B cell (primary cell): ENCODE measurements around the gene PRMT5. TPM values are rescaled to one million over a fixed set of nuclear protein-coding genes. Genes with fewer than 3 reads are reported as not detected.

Experiments
- ATAC-seq: fragments of 200-7000 bp; cut with Tn5 transposase; one replicate; pipeline ENCODE4 v1.10.0; 2021; ENCODE audit warnings: low read depth, mild to moderate bottlenecking, moderate number of reproducible peaks, moderate library complexity
- CTCF ChIA-PET: fragments of 350-600 bp; sonication (Branson Sonifier 250); formaldehyde crosslinking; loops from one replicate; lab custom pipeline; 2021; ENCODE audit warnings: antibody characterized with exemption, inconsistent platforms; lab: Charles Lee
- POLR2A ChIA-PET: fragments of 350-600 bp; sonication (Branson Sonifier 250); formaldehyde crosslinking; loops from one replicate; lab custom pipeline; 2021; ENCODE audit warnings: antibody characterized with exemption; lab: Charles Lee
- DNase-seq: peaks from one replicate; pipeline ENCODE4 v3.0.0; 2013
- H2AFZ ChIP-seq: 2 replicates; pipeline ENCODE4 v1.6.1; 2012; ENCODE audit warnings: mild to moderate bottlenecking, low read depth, low read length; ENCODE audit not compliant: insufficient read depth, poor library complexity, severe bottlenecking
- H3K27ac ChIP-seq, 2 donors: 1 replicate in 1 of 2; 2 replicates in 1 of 2; pipeline ENCODE4 v1.5.1; 2012 to 2013; ENCODE audit warnings: low read length in 2 of 2, mild to moderate bottlenecking in 2 of 2, moderate library complexity in 1 of 2
- H3K27me3 ChIP-seq, 4 experiments: fragments of 200-600 bp in 1 of 4; sonication (generic) in 1 of 4; replicated peaks in 1 of 4; 1 replicate in 2 of 4; 2 replicates in 2 of 4; pipeline versions ENCODE4 v1.6.1 to v1.7.0; 2013 to 2016; ENCODE audit warnings: low read length in 3 of 4, mild to moderate bottlenecking in 2 of 4, mixed read lengths in 1 of 4, moderate library complexity in 1 of 4; ENCODE audit not compliant: insufficient read depth in 4 of 4, control insufficient read depth in 3 of 4; ENCODE audit errors: control extremely low read depth in 1 of 4
- H3K36me3 ChIP-seq, 2 experiments: replicated peaks in 1 of 2; 1 replicate in 1 of 2; 2 replicates in 1 of 2; pipeline versions ENCODE4 v1.6.1 to v1.7.1; 2013; ENCODE audit warnings: low read length in 1 of 2; ENCODE audit not compliant: insufficient read depth in 2 of 2, control insufficient read depth in 1 of 2; ENCODE audit errors: control extremely low read depth in 1 of 2, extremely low read depth in 1 of 2
- H3K4me1 ChIP-seq, 2 donors: fragments of 200-600 bp in 1 of 2; sonication (generic) in 1 of 2; 1 replicate in 1 of 2; 2 replicates in 1 of 2; pipeline versions ENCODE4 v1.5.1 to v1.6.1; 2013 to 2017; ENCODE audit warnings: low read length in 2 of 2; ENCODE audit not compliant: control insufficient read depth in 2 of 2, insufficient read depth in 2 of 2
- H3K4me2 ChIP-seq: replicated peaks from 2 replicates; pipeline ENCODE3; 2012; ENCODE audit warnings: mild to moderate bottlenecking, low read depth, low read length; ENCODE audit not compliant: poor library complexity, severe bottlenecking
- H3K4me3 ChIP-seq, 5 experiments: fragments of 200-600 bp in 1 of 5; sonication (generic) in 1 of 5; 1 replicate in 3 of 5; 2 replicates in 2 of 5; pipeline versions ENCODE4 v1.5.1 to v1.7.0; 2011 to 2016; ENCODE audit warnings: low read length in 4 of 5, mild to moderate bottlenecking in 4 of 5, low read depth in 2 of 5, control low read depth in 1 of 5, moderate library complexity in 1 of 5; ENCODE audit not compliant: insufficient read depth in 1 of 5; ENCODE audit errors: control extremely low read depth in 1 of 5, extremely low read depth in 1 of 5
- H3K79me2 ChIP-seq: fragments of 200-600 bp; sonication (generic); one replicate; pipeline ENCODE4 v1.6.0; 2016; ENCODE audit warnings: low read length; ENCODE audit not compliant: control insufficient read depth, insufficient read depth
- H3K9ac ChIP-seq: fragments of 200-600 bp; sonication (generic); 2 replicates; pipeline ENCODE4 v1.6.1; 2017; ENCODE audit warnings: mild to moderate bottlenecking, low read length, moderate library complexity
- H3K9me3 ChIP-seq, 3 donors: one replicate each; pipeline versions ENCODE4 v1.6.1 to v1.7.1; 2013; ENCODE audit warnings: low read length in 2 of 3; ENCODE audit not compliant: control insufficient read depth in 2 of 3, insufficient read depth in 1 of 3; ENCODE audit errors: control extremely low read depth in 1 of 3
- H4K20me1 ChIP-seq: 2 replicates; pipeline ENCODE4 v1.6.0; 2012; ENCODE audit warnings: mild to moderate bottlenecking, low read length; ENCODE audit not compliant: insufficient read depth, control insufficient read depth, poor library complexity, severe bottlenecking
- H3K27ac Mint-ChIP-seq: one replicate; pipeline ENCODE4 v1.8.0; 2021; ENCODE audit warnings: mixed read lengths
- H3K27me3 Mint-ChIP-seq: one replicate; pipeline ENCODE4 v1.8.0; 2021; ENCODE audit warnings: mixed read lengths
- H3K4me1 Mint-ChIP-seq: one replicate; pipeline ENCODE4 v1.8.0; 2021; ENCODE audit warnings: mixed read lengths
- H3K4me3 Mint-ChIP-seq: one replicate; pipeline ENCODE4 v1.8.0; 2021; ENCODE audit warnings: mixed read lengths
- H3K9me3 Mint-ChIP-seq: one replicate; pipeline ENCODE4 v1.8.0; 2022; ENCODE audit warnings: mixed read lengths; ENCODE audit not compliant: insufficient read depth
- EZH2 ChIP-seq: IDR thresholded peaks from 2 replicates; pipeline ENCODE4 v1.6.1; 2012; ENCODE audit warnings: borderline replicate concordance, low read depth, mild to moderate bottlenecking, moderate library complexity, low read length; ENCODE audit not compliant: insufficient read depth, poor library complexity, severe bottlenecking
- WGBS: methylation state at CpG from one replicate; pipeline ENCODE4 v1.1.5; 2013; ENCODE audit warnings: missing lambda C conversion rate; ENCODE audit not compliant: insufficient coverage; 5-methylcytosine and 5-hydroxymethylcytosine counted together
- intact Hi-C: fragments of 100-400 bp; cut with micrococcal nuclease; formaldehyde crosslinking; loops from one replicate; pipeline ENCODE4 v1.10.0; 2022
- polyA plus RNA-seq: library from polyadenylated mRNA; depleted of rRNA; stranded (reverse); fragments of >200 nt; gene quantifications from 2 replicates; pipeline ENCODE4 v1.2.3, GENCODE V29; 2012
- total RNA-seq, 2 donors: library from RNA; stranded (reverse); fragments of 120-200 nt in 1 of 2; gene quantifications; 1 replicate in 1 of 2; 2 replicates in 1 of 2; pipeline versions ENCODE4 v1.2.3 to v1.2.4, GENCODE V29; 2013 to 2022
- TF ChIP-seq, protein P1 (sequence below): fragments of 200-600 bp; IDR thresholded peaks from one replicate; pipeline ENCODE4 v1.8.0; 2022; ENCODE audit warnings: antibody characterized with exemption, mild to moderate bottlenecking

Gene PRMT5
- total and polyA plus RNA-seq, 2 donors (not counting 1 experiment from before 2014, with no cell fraction given): 38.8 to 50.4 TPM

DNA sequence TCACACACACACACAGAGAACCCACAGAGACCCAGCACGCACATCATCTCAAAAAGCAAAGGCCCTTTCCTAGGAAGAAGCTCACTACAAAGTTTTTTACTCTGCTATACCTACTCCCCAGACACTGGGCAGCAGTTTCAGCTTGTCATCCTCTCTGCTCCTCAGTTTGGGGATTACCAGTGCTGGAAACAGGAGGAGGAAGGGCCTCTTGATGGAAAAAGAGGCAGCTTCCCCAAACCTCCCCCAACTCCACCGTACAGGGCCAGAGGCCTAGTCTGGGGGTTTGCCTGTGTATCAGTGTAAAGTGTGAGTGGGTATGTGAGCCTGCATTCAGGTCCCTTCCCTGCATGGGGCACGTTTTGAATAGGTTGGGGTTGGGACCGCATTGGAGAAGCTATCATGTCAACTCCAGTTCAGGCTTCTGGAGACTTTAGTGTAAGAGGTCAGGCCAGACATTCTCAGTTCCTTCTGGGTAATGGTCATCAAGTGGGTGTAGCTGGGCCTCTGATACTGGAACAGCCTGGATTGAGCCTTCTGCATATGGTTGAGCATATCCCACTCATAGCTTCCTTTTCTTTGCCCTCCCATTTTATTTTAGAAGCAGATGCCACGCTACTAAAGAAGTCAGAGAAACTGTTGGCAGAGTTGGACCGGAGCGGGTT, 45.0 kb downstream of the PRMT5 start:
- no peaks in the 10 kb centered on the region for H4K20me1 ChIP-seq
- peaks cover 8% of the 10 kb centered on the region for H3K79me2 ChIP-seq
- H3K27ac ChIP-seq: no peak overlapping the region
- peaks cover 0 to 7% of the 10 kb centered on the region in 2 experiments for H3K36me3 ChIP-seq
- H2AFZ ChIP-seq: no peak overlapping the region
- no peak overlapping the region for H3K4me3 Mint-ChIP-seq
- H3K4me2 ChIP-seq: no peak overlapping the region
- H3K9me3 ChIP-seq: no peaks in the 10 kb centered on the region
- DNase-seq (no peak), ATAC-seq (no peak)
- H3K9me3 Mint-ChIP-seq: no peaks in the 10 kb centered on the region
- no peaks in the 10 kb centered on the region for H3K27me3 Mint-ChIP-seq
- peaks cover 44 to 72% of the 10 kb centered on the region in 2 donors for H3K4me1 ChIP-seq
- H3K4me3 ChIP-seq: no peak overlapping the region
- ChIA-PET CTCF (interaction anchor here (1.4 to 7.0 kb wide), 6 partner anchors 12 to 98 kb away, joined by 3 to 101 read pairs (median 11); partner anchors contain the start of genes AJUBA and LRP10), POLR2A (interaction anchor here (0.8 to 5.3 kb wide), 5 partner anchors 13 to 437 kb away, joined by 3 to 61 read pairs (median 3); partner anchors contain the start of genes LRP10, PABPN1 and RBM23)
- H3K9ac ChIP-seq: no peak overlapping the region
- peaks cover 64% of the 10 kb centered on the region for H3K4me1 Mint-ChIP-seq
- peak overlapping the region; percentile 43 for H3K27ac Mint-ChIP-seq
- TF ChIP-seq, protein P1, sequence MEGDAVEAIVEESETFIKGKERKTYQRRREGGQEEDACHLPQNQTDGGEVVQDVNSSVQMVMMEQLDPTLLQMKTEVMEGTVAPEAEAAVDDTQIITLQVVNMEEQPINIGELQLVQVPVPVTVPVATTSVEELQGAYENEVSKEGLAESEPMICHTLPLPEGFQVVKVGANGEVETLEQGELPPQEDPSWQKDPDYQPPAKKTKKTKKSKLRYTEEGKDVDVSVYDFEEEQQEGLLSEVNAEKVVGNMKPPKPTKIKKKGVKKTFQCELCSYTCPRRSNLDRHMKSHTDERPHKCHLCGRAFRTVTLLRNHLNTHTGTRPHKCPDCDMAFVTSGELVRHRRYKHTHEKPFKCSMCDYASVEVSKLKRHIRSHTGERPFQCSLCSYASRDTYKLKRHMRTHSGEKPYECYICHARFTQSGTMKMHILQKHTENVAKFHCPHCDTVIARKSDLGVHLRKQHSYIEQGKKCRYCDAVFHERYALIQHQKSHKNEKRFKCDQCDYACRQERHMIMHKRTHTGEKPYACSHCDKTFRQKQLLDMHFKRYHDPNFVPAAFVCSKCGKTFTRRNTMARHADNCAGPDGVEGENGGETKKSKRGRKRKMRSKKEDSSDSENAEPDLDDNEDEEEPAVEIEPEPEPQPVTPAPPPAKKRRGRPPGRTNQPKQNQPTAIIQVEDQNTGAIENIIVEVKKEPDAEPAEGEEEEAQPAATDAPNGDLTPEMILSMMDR: no peak
- no peak for TF ChIP-seq EZH2
- WGBS: 100% methylated on average over 3 of the region's 7 CpGs
- intact Hi-C loops: no loop called here
- H3K27me3 ChIP-seq: no peaks in the 10 kb centered on the region
